OCI-LY1 (cell line): ENCODE results near the gene C8G.

ENCODE experiments used
- CTCF ChIP-seq: fragments of 200-600 bp; sonication (generic), shearing (Covaris generic); IDR thresholded peaks from 2 replicates; pipeline ENCODE4 v1.5.1; 2017; ENCODE audit warnings: mild to moderate bottlenecking, antibody characterized with exemption, low read length, moderate library complexity, mixed read lengths
- EZH2 ChIP-seq: fragments of 200-600 bp; sonication (generic), shearing (Covaris generic); IDR thresholded peaks from 2 replicates; pipeline ENCODE4 v1.8.0; 2017; ENCODE audit warnings: borderline replicate concordance, mixed run types, mild to moderate bottlenecking, antibody characterized with exemption, low read length, moderate library complexity, mixed read lengths

DNA sequence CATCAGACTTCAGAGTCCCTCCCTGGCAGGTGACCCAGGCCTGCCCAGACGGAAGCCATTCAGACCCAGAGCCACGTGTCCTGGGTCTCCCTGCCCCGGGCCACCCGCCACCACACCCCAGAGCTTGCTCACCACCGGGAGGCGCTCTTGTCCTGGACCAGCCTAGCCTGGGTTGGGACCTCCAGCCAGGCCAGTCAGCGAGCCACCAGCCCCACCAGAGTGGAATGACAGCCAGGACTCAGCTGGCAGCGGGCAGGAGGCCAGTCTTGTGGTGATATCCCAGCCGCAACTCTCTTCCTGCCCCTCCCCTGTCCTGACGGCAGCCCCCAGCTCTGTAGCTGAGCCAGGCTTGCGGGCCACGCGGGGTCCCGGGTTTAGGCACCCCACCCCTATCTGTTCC lies 30.6 kb downstream of the C8G start:
- TF ChIP-seq CTCF (peak; percentile 30; the same call in 1 of the 2 replicates), EZH2 (no peak)
